DMS53 treated with DMSO at 0.1 percent for 48 hours (cell line): Measurements from ENCODE around the gene AHRR.

Experiments used
- DNase-seq: peaks from one replicate; lab custom pipeline; 2025; ENCODE audit not compliant: unreplicated experiment; lab: John Stamatoyannopoulos, UW

The AHRR gene

GRCh38 chr5:344668-345067 lies 23.2 kb downstream of the AHRR start:
- no peak for DNase-seq

GRCh38 chr5:345404-346195 lies 24.1 kb downstream of the AHRR start:
- DNase-seq, result no peak

- DNase-seq, result no peak
Observed at GRCh38 chr5:346229-346935, 24.9 kb downstream of the AHRR start.

- DNase-seq, result no peak
Observed at GRCh38 chr5:347712-348284, 26.3 kb downstream of the AHRR start.

- DNase-seq, result no peak
Observed at GRCh38 chr5:348726-349125, 27.2 kb downstream of the AHRR start.

- no peak for DNase-seq
Observed at GRCh38 chr5:350355-350754, 28.8 kb downstream of the AHRR start.

GRCh38 chr5:351084-351920 lies 29.8 kb downstream of the AHRR start:
- no peak for DNase-seq

GRCh38 chr5:351921-352245 lies 30.4 kb downstream of the AHRR start:
- no peak for DNase-seq

GRCh38 chr5:352639-353611 lies 31.4 kb downstream of the AHRR start:
- DNase-seq, result no peak

GRCh38 chr5:353612-354580 lies 32.4 kb downstream of the AHRR start:
- no peak for DNase-seq

- DNase-seq, result no peak
Observed at GRCh38 chr5:354581-355378, 33.3 kb downstream of the AHRR start.

- no peak for DNase-seq
Observed at GRCh38 chr5:355379-355935, 33.9 kb downstream of the AHRR start.

- no peak for DNase-seq
Observed at GRCh38 chr5:355958-356357, 34.4 kb downstream of the AHRR start.

GRCh38 chr5:359301-359897 lies 37.9 kb downstream of the AHRR start:
- no peak for DNase-seq

- DNase-seq, result no peak
Observed at GRCh38 chr5:360257-361027, 38.9 kb downstream of the AHRR start.

GRCh38 chr5:362189-362588 lies 40.7 kb downstream of the AHRR start:
- no peak for DNase-seq
